Natural killer cell treated with Interleukin-12 subunit alpha and Interleukin-12 subunit beta and Interleukin-15 and Interleukin-18, amount 100 ng/mL, for 72 hours (primary cell): ENCODE measurements around the gene SOX1. TPM values are rescaled to one million over a fixed set of nuclear protein-coding genes. Genes with fewer than 3 reads are reported as not detected.

Experiments used
- ATAC-seq, 2 donors: fragments of 150-1000 bp; cut with Tn5 transposase in 1 of 2; sonication (Bioruptor Pico), chemical (Tn5 transposase) in 1 of 2; 2 replicates each; pipeline ENCODE4 v1.10.0; 2021
- DNase-seq: peaks from one replicate; pipeline ENCODE4 v3.0.0; 2022; ENCODE audit warnings: low spot score
- H3K27ac Mint-ChIP-seq, 2 donors: 1 replicate in 1 of 2; 2 replicates in 1 of 2; pipeline ENCODE4 v1.8.0; 2022; ENCODE audit warnings: mixed read lengths in 2 of 2, mild to moderate bottlenecking in 1 of 2, moderate library complexity in 1 of 2
- H3K27me3 Mint-ChIP-seq, 2 donors: 1 replicate in 1 of 2; 2 replicates in 1 of 2; pipeline ENCODE4 v1.8.0; 2022; ENCODE audit warnings: mixed read lengths in 2 of 2
- H3K36me3 Mint-ChIP-seq: one replicate; pipeline ENCODE4 v1.8.0; 2022; ENCODE audit warnings: mixed read lengths
- H3K4me1 Mint-ChIP-seq, 2 donors: 1 replicate in 1 of 2; 2 replicates in 1 of 2; pipeline ENCODE4 v1.8.0; 2022; ENCODE audit warnings: low read depth in 2 of 2, mixed read lengths in 2 of 2, mild to moderate bottlenecking in 1 of 2
- H3K4me3 Mint-ChIP-seq: one replicate; pipeline ENCODE4 v1.8.0; 2022; ENCODE audit warnings: mixed read lengths
- H3K9me3 Mint-ChIP-seq: 2 replicates; pipeline ENCODE4 v1.8.0; 2022; ENCODE audit warnings: mixed read lengths
- total RNA-seq, 2 donors: library from RNA; stranded (reverse); gene quantifications; one replicate each; pipeline ENCODE4 v1.2.3, GENCODE V29; 2022

The SOX1 gene
- not detected for total RNA-seq

GRCh38 chr13:112067116-112067741 is at the start of gene SOX1:
SOX1 (plus strand) TSS chr13:112067149; CDS start chr13:112067659, 510 bp downstream.
- Mint-ChIP-seq H3K27me3 (peaks cover 37 to 70% of the 10 kb centered on the region in 2 donors), H3K9me3 (no peaks in the 10 kb centered on the region), H3K36me3 (peaks cover 22% of the 10 kb centered on the region), H3K27ac (no peak within 1 kb of the TSS), H3K4me3 (peak within 1 kb of the TSS; percentile 27), H3K4me1 (peaks cover 5 to 6% of the 10 kb centered on the region in 2 donors)
- DNase-seq (no peak), ATAC-seq (no peak)

- Mint-ChIP-seq H3K9me3 (no peaks in the 10 kb centered on the region), H3K4me1 (no peaks in the 10 kb centered on the region), H3K4me3 (no peak overlapping the region), H3K27ac (no peak overlapping the region), H3K27me3 (peaks cover 6 to 12% of the 10 kb centered on the region in 2 donors), H3K36me3 (no peaks in the 10 kb centered on the region)
- ATAC-seq, result no peak
- DNase-seq, result no peak
Observed at GRCh38 chr13:112024577-112024976, 42.4 kb upstream of the SOX1 start.

GRCh38 chr13:112027250-112027649 is 39.7 kb upstream of the SOX1 start:
- Mint-ChIP-seq H3K36me3 (no peaks in the 10 kb centered on the region), H3K27ac (no peak overlapping the region), H3K4me3 (no peak overlapping the region), H3K27me3 (peaks cover 4 to 11% of the 10 kb centered on the region in 2 donors), H3K4me1 (no peaks in the 10 kb centered on the region), H3K9me3 (no peaks in the 10 kb centered on the region)
- ATAC-seq (peak; percentile 43 to 51), DNase-seq (no peak)

GRCh38 chr13:112028481-112028880 is 38.5 kb upstream of the SOX1 start:
- no peak overlapping the region for H3K4me3 Mint-ChIP-seq
- DNase-seq (no peak), ATAC-seq (peak in 1 of 2 donors; percentile 3)
- peaks cover 5 to 11% of the 10 kb centered on the region in 2 donors for H3K27me3 Mint-ChIP-seq
- no peaks in the 10 kb centered on the region for H3K9me3 Mint-ChIP-seq
- H3K27ac Mint-ChIP-seq, result no peak overlapping the region
- H3K36me3 Mint-ChIP-seq, result no peaks in the 10 kb centered on the region
- H3K4me1 Mint-ChIP-seq, result no peaks in the 10 kb centered on the region

- H3K27me3 Mint-ChIP-seq, result peaks cover 5 to 11% of the 10 kb centered on the region in 2 donors
- H3K4me3 Mint-ChIP-seq, result no peak overlapping the region
- no peak for ATAC-seq
- no peak overlapping the region for H3K27ac Mint-ChIP-seq
- no peaks in the 10 kb centered on the region for H3K9me3 Mint-ChIP-seq
- H3K4me1 Mint-ChIP-seq, result no peaks in the 10 kb centered on the region
- no peak for DNase-seq
- no peaks in the 10 kb centered on the region for H3K36me3 Mint-ChIP-seq
Observed at GRCh38 chr13:112029143-112029542, 37.8 kb upstream of the SOX1 start.

GRCh38 chr13:112032186-112032993 is 34.6 kb upstream of the SOX1 start:
- Mint-ChIP-seq H3K27me3 (peaks cover 0 to 2% of the 10 kb centered on the region in 2 donors), H3K4me3 (no peak overlapping the region), H3K36me3 (no peaks in the 10 kb centered on the region), H3K9me3 (no peaks in the 10 kb centered on the region), H3K4me1 (no peaks in the 10 kb centered on the region), H3K27ac (no peak overlapping the region)
- no peak for ATAC-seq
- DNase-seq, result no peak

- H3K27ac Mint-ChIP-seq, result no peak overlapping the region
- H3K9me3 Mint-ChIP-seq, result no peaks in the 10 kb centered on the region
- peaks cover 4 to 7% of the 10 kb centered on the region in 2 donors for H3K27me3 Mint-ChIP-seq
- DNase-seq, result no peak
- no peaks in the 10 kb centered on the region for H3K36me3 Mint-ChIP-seq
- no peaks in the 10 kb centered on the region for H3K4me1 Mint-ChIP-seq
- no peak overlapping the region for H3K4me3 Mint-ChIP-seq
- ATAC-seq, result no peak
Observed at GRCh38 chr13:112034231-112034630, 32.7 kb upstream of the SOX1 start.

- Mint-ChIP-seq H3K4me1 (no peaks in the 10 kb centered on the region), H3K9me3 (no peaks in the 10 kb centered on the region), H3K27ac (no peak overlapping the region), H3K27me3 (peaks cover 6 to 14% of the 10 kb centered on the region in 2 donors), H3K36me3 (no peaks in the 10 kb centered on the region), H3K4me3 (no peak overlapping the region)
- peak in 1 of 2 donors; percentile 16 for ATAC-seq
- no peak for DNase-seq
Observed at GRCh38 chr13:112034846-112035245, 32.1 kb upstream of the SOX1 start.

- Mint-ChIP-seq H3K27me3 (peaks cover 23 to 51% of the 10 kb centered on the region in 2 donors), H3K36me3 (peaks cover 9% of the 10 kb centered on the region), H3K4me3 (no peak overlapping the region), H3K4me1 (no peaks in the 10 kb centered on the region), H3K27ac (no peak overlapping the region), H3K9me3 (peaks cover 2% of the 10 kb centered on the region)
- DNase-seq (no peak), ATAC-seq (no peak)
Observed at GRCh38 chr13:112042496-112042895, 24.5 kb upstream of the SOX1 start.

GRCh38 chr13:112052213-112052612 is 14.7 kb upstream of the SOX1 start:
- H3K4me1 Mint-ChIP-seq, result no peaks in the 10 kb centered on the region
- peaks cover 6% of the 10 kb centered on the region for H3K36me3 Mint-ChIP-seq
- peaks cover 45 to 53% of the 10 kb centered on the region in 2 donors for H3K27me3 Mint-ChIP-seq
- ATAC-seq (no peak), DNase-seq (no peak)
- H3K4me3 Mint-ChIP-seq, result no peak overlapping the region
- H3K9me3 Mint-ChIP-seq, result peaks cover 6% of the 10 kb centered on the region
- no peak overlapping the region for H3K27ac Mint-ChIP-seq

GRCh38 chr13:112053167-112053743 is 13.7 kb upstream of the SOX1 start:
- Mint-ChIP-seq H3K27ac (no peak overlapping the region), H3K27me3 (peaks cover 43% of the 10 kb centered on the region in 2 donors), H3K4me3 (no peak overlapping the region), H3K9me3 (peaks cover 3% of the 10 kb centered on the region), H3K36me3 (peaks cover 6% of the 10 kb centered on the region), H3K4me1 (no peaks in the 10 kb centered on the region)
- ATAC-seq (no peak), DNase-seq (no peak)

GRCh38 chr13:112053744-112054615 is 13.0 kb upstream of the SOX1 start:
- Mint-ChIP-seq H3K4me3 (no peak overlapping the region), H3K36me3 (peaks cover 6% of the 10 kb centered on the region)
- DNase-seq, result no peak

GRCh38 chr13:112054616-112055015 is 12.3 kb upstream of the SOX1 start:
- H3K27me3 Mint-ChIP-seq, result peaks cover 55 to 56% of the 10 kb centered on the region in 2 donors
- H3K4me3 Mint-ChIP-seq, result no peak overlapping the region
- no peak for DNase-seq
- no peaks in the 10 kb centered on the region for H3K4me1 Mint-ChIP-seq
- ATAC-seq, result no peak
- peaks cover 3% of the 10 kb centered on the region for H3K9me3 Mint-ChIP-seq
- no peak overlapping the region for H3K27ac Mint-ChIP-seq
- peaks cover 6% of the 10 kb centered on the region for H3K36me3 Mint-ChIP-seq

More at GRCh38 chr13:112053744-112054615, 13.0 kb upstream of the SOX1 start:
- H3K27me3 Mint-ChIP-seq, result peaks cover 49% of the 10 kb centered on the region in 2 donors
- H3K4me1 Mint-ChIP-seq, result no peaks in the 10 kb centered on the region
- peaks cover 3% of the 10 kb centered on the region for H3K9me3 Mint-ChIP-seq
- ATAC-seq, result peak in 1 of 2 donors; percentile 17
- H3K27ac Mint-ChIP-seq, result no peak overlapping the region
